ENCODE data around the gene RNF207.

RNF207 gene

GRCh38 chr1:6205849-6206519, at the start of gene RNF207:
RNF207 (plus strand) TSS chr1:6206119; CDS start chr1:6206536, 417 bp downstream.
- DNase-seq = peak; percentile 51 to 67

- DNase-seq = no peak
These were observed 48.8 kb upstream of the RNF207 start for GRCh38 chr1:6157132-6157527.

GRCh38 chr1:6157528-6158174, 48.3 kb upstream of the RNF207 start:
- no peak for DNase-seq

- no peak for DNase-seq
These were observed 47.7 kb upstream of the RNF207 start for GRCh38 chr1:6158181-6158580.

GRCh38 chr1:6162341-6162740, 43.6 kb upstream of the RNF207 start:
- DNase-seq = no peak

- no peak for DNase-seq
These were observed 43.1 kb upstream of the RNF207 start for GRCh38 chr1:6162773-6163172.

GRCh38 chr1:6163191-6163972, 42.5 kb upstream of the RNF207 start:
- DNase-seq = no peak

- no peak for DNase-seq
These were observed 41.8 kb upstream of the RNF207 start for GRCh38 chr1:6163973-6164617.

- DNase-seq = no peak
These were observed 40.9 kb upstream of the RNF207 start for GRCh38 chr1:6165027-6165426.

GRCh38 chr1:6165441-6165985, 40.4 kb upstream of the RNF207 start:
- DNase-seq = no peak

- DNase-seq = no peak
These were observed 39.7 kb upstream of the RNF207 start for GRCh38 chr1:6166221-6166620.

- DNase-seq = no peak
These were observed 39.1 kb upstream of the RNF207 start for GRCh38 chr1:6166655-6167390.

GRCh38 chr1:6167391-6168303, 38.3 kb upstream of the RNF207 start:
- DNase-seq = no peak

GRCh38 chr1:6168947-6169586, 36.9 kb upstream of the RNF207 start:
- DNase-seq = no peak

- DNase-seq = no peak
These were observed 35.7 kb upstream of the RNF207 start for GRCh38 chr1:6170116-6170741.

GRCh38 chr1:6170742-6171201, 35.1 kb upstream of the RNF207 start:
- DNase-seq = no peak

GRCh38 chr1:6171548-6172124, 34.3 kb upstream of the RNF207 start:
- no peak for DNase-seq

- no peak for DNase-seq
These were observed 33.4 kb upstream of the RNF207 start for GRCh38 chr1:6172549-6172948.

GRCh38 chr1:6174621-6175410, 31.1 kb upstream of the RNF207 start:
- DNase-seq = no peak

Measured in CD4-positive, alpha-beta T cell treated with Interleukin-1 beta for 1 hour (primary cell).